Natural killer cell (primary cell): ENCODE results near the gene GYS2. TPM values are rescaled to one million over a fixed set of nuclear protein-coding genes. Genes with fewer than 3 reads are reported as not detected.

ENCODE experiments used
- ATAC-seq, 3 donors: fragments of 150-1000 bp in 2 of 3; fragments of 200-7000 bp in 1 of 3; cut with Tn5 transposase; 1 replicate in 1 of 3; 2 replicates in 2 of 3; pipeline ENCODE4 v1.10.0; 2021; ENCODE audit warnings: mild to moderate bottlenecking in 2 of 3, moderate library complexity in 2 of 3
- DNase-seq, 2 donors: peaks; one replicate each; pipeline versions ENCODE4 v3.0.0 to v3.0.0-alpha.2; 2013 to 2021; ENCODE audit warnings: mixed read lengths in 1 of 2
- H3K27ac ChIP-seq: one replicate; pipeline ENCODE4 v1.5.1; 2013; ENCODE audit warnings: mild to moderate bottlenecking, low read length
- H3K27me3 ChIP-seq: one replicate; pipeline ENCODE4 v1.6.1; 2013; ENCODE audit warnings: low read length; ENCODE audit not compliant: control insufficient read depth, insufficient read depth
- H3K36me3 ChIP-seq: one replicate; pipeline ENCODE4 v1.6.1; 2013; ENCODE audit warnings: low read length; ENCODE audit not compliant: control insufficient read depth, insufficient read depth
- H3K4me1 ChIP-seq: one replicate; pipeline ENCODE4 v1.6.1; 2013; ENCODE audit warnings: low read length; ENCODE audit not compliant: control insufficient read depth, insufficient read depth
- H3K4me3 ChIP-seq: one replicate; pipeline ENCODE4 v1.5.1; 2013; ENCODE audit warnings: low read length
- H3K9me3 ChIP-seq: one replicate; pipeline ENCODE4 v1.6.1; 2013; ENCODE audit warnings: low read length; ENCODE audit not compliant: control insufficient read depth, insufficient read depth
- H3K27ac Mint-ChIP-seq, 2 donors: one replicate each; pipeline ENCODE4 v1.8.0; 2022; ENCODE audit warnings: mild to moderate bottlenecking in 2 of 2, mixed read lengths in 2 of 2, moderate library complexity in 1 of 2
- H3K27me3 Mint-ChIP-seq, 2 donors: one replicate each; pipeline ENCODE4 v1.8.0; 2022; ENCODE audit warnings: low read depth in 2 of 2, mixed read lengths in 2 of 2
- H3K36me3 Mint-ChIP-seq: one replicate; pipeline ENCODE4 v1.8.0; 2022; ENCODE audit warnings: mixed read lengths
- H3K4me1 Mint-ChIP-seq, 2 donors: one replicate each; pipeline ENCODE4 v1.8.0; 2022; ENCODE audit warnings: mixed read lengths in 2 of 2
- H3K4me3 Mint-ChIP-seq: one replicate; pipeline ENCODE4 v1.8.0; 2022; ENCODE audit warnings: mild to moderate bottlenecking, moderate library complexity, mixed read lengths
- H3K9me3 Mint-ChIP-seq, 2 donors: one replicate each; pipeline ENCODE4 v1.8.0; 2022; ENCODE audit warnings: mixed read lengths in 2 of 2
- WGBS: methylation state at CpG from one replicate; pipeline ENCODE4 v1.1.7; 2013; ENCODE audit warnings: missing lambda C conversion rate; ENCODE audit not compliant: insufficient coverage; 5-methylcytosine and 5-hydroxymethylcytosine counted together
- intact Hi-C: fragments of 100-400 bp; cut with micrococcal nuclease; formaldehyde crosslinking; loops from one replicate; pipeline ENCODE4 v1.14.2; 2022
- total RNA-seq, 4 donors: library from RNA; stranded (reverse); fragments of 120-200 nt in 1 of 4; gene quantifications; one replicate each; pipeline versions ENCODE4 v1.2.3 to v1.2.4, GENCODE V29; 2013 to 2022
- TF ChIP-seq, protein P1 (sequence below): fragments of 200-600 bp; IDR thresholded peaks from one replicate; pipeline ENCODE4 v1.8.0; 2022; ENCODE audit warnings: antibody characterized with exemption

GYS2 gene
- total RNA-seq, 3 donors from 2014 or later (not counting 1 experiment from before 2014, with no cell fraction given) = not detected

- WGBS = no CpG with 5 or more reads among the region's 2 CpGs
- TF ChIP-seq, protein P1, sequence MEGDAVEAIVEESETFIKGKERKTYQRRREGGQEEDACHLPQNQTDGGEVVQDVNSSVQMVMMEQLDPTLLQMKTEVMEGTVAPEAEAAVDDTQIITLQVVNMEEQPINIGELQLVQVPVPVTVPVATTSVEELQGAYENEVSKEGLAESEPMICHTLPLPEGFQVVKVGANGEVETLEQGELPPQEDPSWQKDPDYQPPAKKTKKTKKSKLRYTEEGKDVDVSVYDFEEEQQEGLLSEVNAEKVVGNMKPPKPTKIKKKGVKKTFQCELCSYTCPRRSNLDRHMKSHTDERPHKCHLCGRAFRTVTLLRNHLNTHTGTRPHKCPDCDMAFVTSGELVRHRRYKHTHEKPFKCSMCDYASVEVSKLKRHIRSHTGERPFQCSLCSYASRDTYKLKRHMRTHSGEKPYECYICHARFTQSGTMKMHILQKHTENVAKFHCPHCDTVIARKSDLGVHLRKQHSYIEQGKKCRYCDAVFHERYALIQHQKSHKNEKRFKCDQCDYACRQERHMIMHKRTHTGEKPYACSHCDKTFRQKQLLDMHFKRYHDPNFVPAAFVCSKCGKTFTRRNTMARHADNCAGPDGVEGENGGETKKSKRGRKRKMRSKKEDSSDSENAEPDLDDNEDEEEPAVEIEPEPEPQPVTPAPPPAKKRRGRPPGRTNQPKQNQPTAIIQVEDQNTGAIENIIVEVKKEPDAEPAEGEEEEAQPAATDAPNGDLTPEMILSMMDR = no peak
- DNase-seq (peak in 1 of 2 donors; percentile 52), ATAC-seq (no peak)
- Mint-ChIP-seq H3K36me3 (no peaks in the 10 kb centered on the region), H3K4me1 (peaks cover 0 to 5% of the 10 kb centered on the region in 2 donors), H3K4me3 (no peak overlapping the region), H3K27ac (no peak overlapping the region), H3K27me3 (peaks cover 0 to 2% of the 10 kb centered on the region in 2 donors), H3K9me3 (no peaks in the 10 kb centered on the region)
- intact Hi-C loops = no loop called here
- H3K4me3 ChIP-seq = no peak overlapping the region
- no peaks in the 10 kb centered on the region for H3K36me3 ChIP-seq
- H3K27me3 ChIP-seq = no peaks in the 10 kb centered on the region
- no peaks in the 10 kb centered on the region for H3K4me1 ChIP-seq
- no peaks in the 10 kb centered on the region for H3K9me3 ChIP-seq
- H3K27ac ChIP-seq = no peak overlapping the region
These were observed 9.9 kb upstream of the GYS2 start for GRCh38 chr12:21614506-21614905.

- 88% methylated on average over 1 of the region's 2 CpGs for WGBS
- ATAC-seq = no peak
- intact Hi-C loops = no loop called here
These were observed 9.3 kb upstream of the GYS2 start for GRCh38 chr12:21613931-21614330.

GRCh38 chr12:21608196-21608595, 3.5 kb upstream of the GYS2 start:
- Mint-ChIP-seq H3K9me3 (no peaks in the 10 kb centered on the region), H3K27me3 (peaks cover 0 to under 1% of the 10 kb centered on the region in 2 donors), H3K36me3 (no peaks in the 10 kb centered on the region), H3K4me1 (no peaks in the 10 kb centered on the region), H3K27ac (no peak overlapping the region), H3K4me3 (no peak overlapping the region)
- TF ChIP-seq, protein P1 = no peak
- no peak overlapping the region for H3K27ac ChIP-seq
- ATAC-seq = no peak
- no peaks in the 10 kb centered on the region for H3K36me3 ChIP-seq
- H3K27me3 ChIP-seq = no peaks in the 10 kb centered on the region
- intact Hi-C loops = no loop called here
- H3K4me3 ChIP-seq = no peak overlapping the region
- H3K4me1 ChIP-seq = no peaks in the 10 kb centered on the region
- DNase-seq = no peak
- no peaks in the 10 kb centered on the region for H3K9me3 ChIP-seq

More at GRCh38 chr12:21613931-21614330, 9.3 kb upstream of the GYS2 start:
- H3K4me3 Mint-ChIP-seq = no peak overlapping the region
- Histone ChIP-seq H3K36me3 (no peaks in the 10 kb centered on the region), H3K9me3 (no peaks in the 10 kb centered on the region), H3K27me3 (no peaks in the 10 kb centered on the region), H3K4me3 (no peak overlapping the region), H3K4me1 (no peaks in the 10 kb centered on the region), H3K27ac (no peak overlapping the region)
- H3K36me3 Mint-ChIP-seq = no peaks in the 10 kb centered on the region
- H3K9me3 Mint-ChIP-seq = no peaks in the 10 kb centered on the region
- no peak for DNase-seq
- TF ChIP-seq, protein P1 = no peak
- H3K4me1 Mint-ChIP-seq = peaks cover 0 to 5% of the 10 kb centered on the region in 2 donors
- peaks cover 0 to 2% of the 10 kb centered on the region in 2 donors for H3K27me3 Mint-ChIP-seq
- no peak overlapping the region for H3K27ac Mint-ChIP-seq

DNA sequence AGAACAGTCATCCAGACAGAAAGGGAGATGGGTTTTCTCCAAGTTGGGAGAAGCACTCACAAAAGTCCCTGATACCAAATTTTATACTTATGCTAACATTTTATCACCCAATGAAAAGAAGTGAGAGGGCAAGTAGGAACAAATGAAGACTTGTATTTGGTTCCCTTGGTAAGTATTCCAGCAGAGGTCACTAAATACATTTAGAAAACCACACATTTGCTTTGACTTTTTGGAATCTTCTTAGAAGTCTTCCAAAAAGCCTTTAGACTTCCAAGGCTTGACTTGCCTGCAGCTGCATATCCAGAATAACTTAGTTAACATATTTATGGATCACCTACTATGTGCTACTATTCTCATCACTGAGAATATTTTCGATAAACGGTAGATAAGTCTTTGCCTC, 3.1 kb upstream of the GYS2 start:
- H3K27ac Mint-ChIP-seq = no peak overlapping the region
- WGBS = 74% methylated on average over 2 of the region's 2 CpGs
- no peak overlapping the region for H3K4me3 Mint-ChIP-seq
- no peak overlapping the region for H3K4me3 ChIP-seq
- H3K27me3 ChIP-seq = no peaks in the 10 kb centered on the region
- ATAC-seq (no peak), DNase-seq (peak in 1 of 2 donors; percentile 60)
- H3K27me3 Mint-ChIP-seq = peaks cover 0 to 6% of the 10 kb centered on the region in 2 donors
- H3K36me3 ChIP-seq = no peaks in the 10 kb centered on the region
- H3K36me3 Mint-ChIP-seq = no peaks in the 10 kb centered on the region
- no peak overlapping the region for H3K27ac ChIP-seq
- no peaks in the 10 kb centered on the region for H3K9me3 ChIP-seq
- H3K4me1 ChIP-seq = no peaks in the 10 kb centered on the region
- no peaks in the 10 kb centered on the region for H3K9me3 Mint-ChIP-seq
- H3K4me1 Mint-ChIP-seq = no peaks in the 10 kb centered on the region
- intact Hi-C loops = no loop called here
- TF ChIP-seq, protein P1 = no peak
